Activated T-cell treated with anti-CD3 and anti-CD28 coated beads for 4 hours (primary cell): Measurements from ENCODE around the gene GPC4.

Experiments
- DNase-seq: peaks from one replicate; pipeline ENCODE4 v3.0.0-alpha.2; 2020

GPC4 gene

DNA sequence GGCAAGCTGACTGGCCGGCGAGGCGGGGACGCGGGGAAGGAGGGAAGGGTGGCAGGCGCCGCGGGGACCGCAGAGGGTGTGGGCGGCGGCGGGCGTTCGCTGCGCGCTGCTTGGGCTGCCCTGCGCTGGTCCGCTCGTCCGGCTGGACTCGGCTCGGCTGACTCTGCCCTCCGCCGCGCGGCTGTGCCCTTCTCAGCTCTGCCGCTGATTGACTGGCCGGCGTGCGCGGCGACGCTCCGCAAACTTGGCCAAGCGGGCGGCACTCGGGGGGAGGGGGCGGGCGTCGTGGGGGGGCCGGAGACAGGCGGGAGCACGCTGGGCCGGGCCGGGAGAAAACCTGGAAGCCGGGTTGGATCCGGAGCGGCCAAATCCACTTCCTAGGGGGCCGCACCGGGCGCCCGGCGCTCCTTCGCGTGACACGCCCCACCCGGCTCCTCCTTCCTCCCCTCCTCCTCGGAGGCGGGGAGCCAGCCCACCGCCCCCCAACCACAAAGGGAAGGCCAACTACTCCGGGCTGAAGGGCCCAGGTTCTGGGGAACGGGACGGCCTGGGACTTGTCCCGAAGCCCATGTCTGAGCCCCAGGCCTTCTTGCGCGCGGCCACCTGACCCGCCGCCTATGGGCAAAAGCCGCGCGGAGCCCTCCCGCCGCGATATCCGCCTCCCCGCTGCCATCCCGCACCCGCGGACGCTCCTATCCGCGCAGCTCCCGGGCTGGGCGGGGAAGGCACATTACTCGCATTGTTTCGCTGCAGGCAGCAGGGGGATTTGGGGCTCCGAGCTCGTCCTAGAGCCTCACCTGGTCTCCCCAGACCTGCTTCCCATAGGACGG, at the start of gene GPC4:
Gene GPC4 (minus strand): TSS at position 214 of the 830 bp plus-strand sequence. CDS start 524 bp downstream, outside the sequence.
- no peak for DNase-seq

DNA sequence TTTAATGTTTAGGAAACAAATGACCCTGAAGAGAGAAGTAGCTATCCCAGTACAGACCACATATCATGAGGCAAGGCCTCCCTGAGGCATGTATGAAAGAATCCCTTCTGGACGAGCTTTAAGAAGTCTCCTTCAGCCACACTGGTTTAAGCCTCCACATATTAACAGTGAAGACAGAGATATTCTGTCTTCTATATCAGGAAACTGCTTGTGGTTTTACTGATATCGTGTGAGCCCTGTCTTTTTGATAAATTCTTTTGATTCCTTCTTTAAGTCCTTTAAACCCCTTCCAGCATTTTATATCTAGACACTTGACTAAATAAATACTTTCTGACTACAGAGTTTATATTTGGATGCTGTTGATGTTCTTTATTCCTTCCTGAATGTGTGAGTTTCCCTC, 45.9 kb upstream of the GPC4 start:
- no peak for DNase-seq

DNA sequence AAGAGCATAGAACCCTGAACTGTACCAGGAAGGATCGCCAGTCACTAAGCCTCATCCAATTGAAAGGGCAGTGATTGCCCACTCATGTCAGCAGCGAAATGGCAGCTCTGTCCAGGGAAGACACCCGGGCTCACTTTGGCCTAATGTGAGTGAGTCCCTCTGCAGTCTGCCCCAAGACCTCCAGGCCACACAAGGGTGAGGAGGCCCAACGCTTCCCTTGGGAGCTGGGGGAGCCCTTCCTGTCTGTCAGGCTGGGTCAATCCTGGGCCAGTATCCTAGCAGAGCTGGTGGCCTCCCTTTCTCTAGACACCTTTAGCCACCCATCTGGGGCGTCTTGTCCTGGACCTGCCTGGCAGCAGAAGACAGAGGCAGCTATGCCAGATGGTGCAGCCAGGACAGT, 39.6 kb upstream of the GPC4 start:
- DNase-seq: no peak

DNA sequence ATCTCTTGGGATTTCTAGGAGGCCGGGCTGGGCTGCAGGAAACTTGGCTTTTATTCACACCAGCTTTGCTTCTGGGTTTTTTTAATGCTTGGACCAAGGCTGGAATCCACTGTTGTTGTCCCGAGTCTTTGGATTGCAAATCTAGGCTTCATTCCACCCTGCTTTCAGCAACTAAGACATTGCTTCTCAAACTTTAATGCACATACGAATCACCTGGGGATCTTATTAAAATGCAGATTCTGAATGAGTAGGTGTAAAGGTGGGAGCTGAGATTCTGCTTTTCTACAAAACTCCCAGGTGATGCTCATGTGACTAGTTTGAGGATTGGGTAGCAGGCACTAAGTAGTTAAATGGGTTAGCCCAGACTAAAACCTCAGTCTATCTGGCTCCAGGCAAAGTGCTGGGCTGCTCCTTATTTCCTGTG, 39.2 kb upstream of the GPC4 start:
- no peak for DNase-seq

DNA sequence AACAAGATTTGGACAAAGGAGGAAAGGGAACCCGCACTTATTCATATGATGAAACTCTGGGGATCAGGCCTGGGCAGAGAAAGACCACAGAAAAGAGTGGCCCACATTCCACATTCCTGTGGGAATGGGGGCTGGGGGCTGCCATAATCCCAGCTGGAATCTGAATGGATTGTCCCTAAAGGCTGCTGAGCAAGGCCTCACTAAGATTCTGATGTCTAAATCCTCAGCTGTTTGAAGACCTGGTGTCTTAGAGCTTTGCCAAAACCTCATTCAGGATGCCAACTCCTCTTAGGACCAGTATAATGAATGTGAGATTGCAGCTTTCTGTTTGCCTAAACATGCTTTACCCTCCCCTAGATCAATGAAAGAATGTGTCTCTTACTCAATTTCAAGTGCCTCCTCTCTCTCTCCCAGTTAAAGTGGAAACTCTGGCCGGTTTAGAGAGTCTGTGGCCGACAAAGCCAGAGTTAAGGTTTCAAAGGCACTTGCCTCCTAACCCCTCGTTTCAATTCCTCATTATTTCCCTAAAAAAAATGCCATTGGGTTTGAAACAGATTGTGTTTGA, 33.3 kb upstream of the GPC4 start:
- DNase-seq: no peak

DNA sequence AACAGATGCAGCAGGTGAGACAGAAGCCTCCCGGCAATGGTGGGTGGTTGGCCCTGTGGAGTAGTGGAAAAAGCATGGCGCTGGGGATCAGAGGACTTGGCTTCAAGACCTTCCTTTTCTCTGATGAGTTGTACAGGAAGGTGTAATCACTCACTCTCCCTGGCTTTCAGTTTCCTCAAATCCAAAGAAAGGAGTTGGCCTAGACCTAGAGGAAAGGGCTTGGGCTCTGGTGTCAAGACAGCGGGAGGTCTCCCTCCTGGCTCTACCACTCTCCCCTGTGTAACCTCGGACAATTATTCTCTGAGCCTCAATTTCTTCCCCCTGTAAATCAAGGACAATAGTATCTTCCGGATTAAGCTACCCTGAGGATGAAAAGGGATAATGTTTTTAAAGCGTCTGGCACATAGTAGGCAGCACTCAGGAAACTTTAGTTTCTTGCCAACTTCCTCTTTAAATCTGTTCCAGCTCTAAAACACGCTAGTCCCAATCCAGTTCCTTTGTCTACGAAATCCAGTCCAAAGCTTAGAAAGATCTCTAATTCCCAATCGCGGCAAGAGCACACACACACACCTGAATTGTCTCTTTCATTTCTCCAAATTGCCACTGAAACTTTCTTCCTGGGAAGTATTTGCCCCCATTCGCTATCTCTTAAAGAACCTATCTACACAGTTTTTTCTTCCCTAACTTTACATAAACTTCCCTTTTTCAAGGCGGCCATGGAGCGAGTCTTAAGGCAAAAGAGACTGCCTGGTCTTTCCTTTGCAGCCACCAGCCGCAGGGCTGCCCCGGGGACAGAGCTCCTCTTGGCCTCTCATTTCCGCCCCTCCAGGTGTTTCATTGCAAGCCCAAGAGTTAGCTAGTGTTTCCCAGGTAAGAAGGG, 29.9 kb upstream of the GPC4 start:
- DNase-seq: no peak

DNA sequence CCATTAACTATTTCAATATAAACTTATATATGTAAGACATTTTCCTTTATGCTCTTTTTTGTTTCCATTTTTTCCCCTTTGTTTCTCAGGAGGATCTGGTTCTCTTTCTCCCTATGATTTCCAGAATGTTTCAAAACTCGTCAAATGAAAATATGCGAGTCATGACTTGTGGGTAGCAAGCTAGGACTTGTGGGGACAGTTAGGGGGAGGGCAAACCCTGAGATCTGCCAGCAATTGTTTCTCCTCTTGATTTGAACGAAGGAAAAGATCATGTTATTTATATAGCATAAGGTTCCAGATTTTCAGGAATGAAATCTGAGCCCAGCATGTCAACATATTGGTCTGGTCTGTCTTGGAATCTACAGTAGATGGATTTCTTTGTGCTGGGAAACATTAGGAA, 28.9 kb upstream of the GPC4 start:
- DNase-seq: no peak

DNA sequence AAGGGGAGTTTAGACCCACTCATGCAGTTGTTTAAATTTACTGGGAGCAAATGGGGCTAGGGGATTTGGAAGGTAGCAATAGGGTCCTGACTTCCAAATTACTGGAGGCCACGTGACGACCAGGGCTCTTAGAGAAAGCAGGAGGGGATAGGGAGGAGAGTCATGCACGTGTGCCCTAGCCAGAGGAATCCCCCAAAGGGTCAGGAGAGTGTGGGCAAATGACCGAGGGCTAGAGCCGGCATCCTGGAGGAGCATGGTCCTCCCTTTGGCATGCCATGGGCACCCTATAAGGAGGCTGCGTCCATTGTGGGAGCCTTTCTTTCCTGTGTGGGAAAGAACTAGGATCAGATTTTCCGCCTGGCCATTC, 25.5 kb upstream of the GPC4 start:
- no peak for DNase-seq

DNA sequence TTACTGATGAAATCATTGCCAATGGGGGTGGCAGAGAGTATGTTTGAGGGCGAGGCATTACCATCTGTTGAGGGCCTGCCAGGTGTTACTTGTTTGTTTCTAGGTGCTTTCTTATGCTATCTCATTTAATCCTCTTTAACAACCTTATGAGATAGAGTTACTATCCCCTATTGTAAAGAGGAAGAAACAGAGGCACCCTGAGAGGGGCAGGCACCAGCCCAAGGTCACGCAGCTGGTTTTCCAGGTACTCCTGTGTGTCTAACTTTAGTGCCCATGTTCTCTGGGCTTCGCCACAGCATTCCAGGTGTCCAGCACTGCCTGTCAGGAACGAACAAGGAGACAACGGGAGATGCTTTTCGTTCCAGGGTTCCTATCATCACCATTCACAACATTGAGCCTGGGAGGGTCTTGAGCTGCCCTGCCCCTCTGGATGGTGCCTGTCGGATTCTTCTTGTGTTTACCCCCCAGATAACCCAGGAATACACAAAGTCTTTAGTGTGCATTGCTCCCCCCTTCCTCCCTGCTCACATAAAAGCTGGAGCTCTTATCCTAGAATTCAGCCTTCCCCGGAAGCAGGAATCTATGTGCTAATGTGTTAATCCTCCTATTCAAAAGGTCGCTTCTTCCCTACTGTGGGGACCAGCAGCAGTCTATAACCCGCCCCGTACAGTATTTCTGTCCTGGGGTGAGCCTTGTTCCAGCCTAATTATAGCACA, 24.9 kb upstream of the GPC4 start:
- no peak for DNase-seq

DNA sequence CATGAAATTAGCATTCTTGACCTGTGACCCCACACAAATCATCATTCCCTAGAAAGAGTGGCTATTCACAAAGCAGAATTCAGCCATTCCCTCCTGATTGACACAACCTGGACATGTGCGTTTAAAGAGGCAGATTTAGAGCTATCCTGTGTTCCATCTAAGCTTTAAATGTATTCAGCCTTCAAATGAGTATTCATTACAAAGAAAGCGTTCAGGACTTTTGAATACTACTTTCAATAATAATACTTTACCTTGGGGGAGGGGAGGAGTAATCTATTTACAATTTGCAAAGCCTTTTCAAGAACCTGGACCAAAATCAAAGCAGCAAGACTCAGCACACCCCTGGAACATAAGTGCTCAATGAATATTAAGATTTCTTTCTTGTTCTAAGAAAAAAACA, 22.5 kb upstream of the GPC4 start:
- DNase-seq: no peak

DNA sequence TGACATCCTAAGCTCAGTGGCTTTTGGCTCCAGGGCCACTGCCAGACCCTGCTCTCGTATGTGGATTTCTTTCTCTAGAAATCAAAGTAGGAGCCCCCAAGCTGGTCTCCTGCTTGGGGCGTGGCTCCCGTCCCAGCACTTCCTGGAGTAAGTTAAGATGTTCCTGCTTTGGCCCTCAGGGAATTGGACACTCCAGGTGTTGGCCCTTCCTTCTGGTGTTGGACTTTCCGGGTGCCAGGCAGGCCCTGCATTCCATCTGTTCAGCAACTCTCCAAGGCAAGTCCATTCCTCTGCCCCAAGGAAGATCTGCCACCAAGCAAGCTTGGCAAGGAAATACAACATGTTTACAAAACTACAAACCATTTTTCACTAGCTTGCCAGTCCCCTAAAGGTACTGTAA, 22.1 kb upstream of the GPC4 start:
- DNase-seq: no peak

DNA sequence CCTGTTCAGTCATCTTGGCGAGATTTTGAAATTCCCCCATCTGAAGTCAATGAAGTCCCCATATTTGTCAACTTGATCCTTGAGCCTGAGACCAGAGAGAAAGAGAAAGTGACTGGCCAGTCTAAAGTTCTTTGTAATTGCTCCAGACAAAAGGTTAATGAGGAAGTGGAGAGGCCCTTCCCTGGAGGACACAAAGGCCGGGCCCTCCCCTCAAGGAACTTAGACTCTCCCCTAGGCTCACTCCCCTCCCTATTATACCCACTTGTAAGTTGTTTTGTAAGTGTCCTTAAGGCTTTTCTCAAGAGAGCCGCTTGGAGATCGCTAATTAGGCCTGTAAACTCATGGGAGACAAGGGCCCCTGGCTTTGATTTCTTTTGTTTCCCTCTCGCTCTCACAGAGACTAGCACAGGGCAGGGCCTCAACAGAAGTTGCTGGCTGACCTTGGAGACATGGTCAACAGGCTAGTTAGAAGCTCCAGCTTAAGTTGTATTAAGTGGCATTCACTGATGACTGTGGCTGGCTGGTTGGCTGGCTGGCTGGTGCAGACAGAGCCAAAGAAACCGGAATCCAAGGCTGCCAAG, 20.3 kb upstream of the GPC4 start:
- no peak for DNase-seq

DNA sequence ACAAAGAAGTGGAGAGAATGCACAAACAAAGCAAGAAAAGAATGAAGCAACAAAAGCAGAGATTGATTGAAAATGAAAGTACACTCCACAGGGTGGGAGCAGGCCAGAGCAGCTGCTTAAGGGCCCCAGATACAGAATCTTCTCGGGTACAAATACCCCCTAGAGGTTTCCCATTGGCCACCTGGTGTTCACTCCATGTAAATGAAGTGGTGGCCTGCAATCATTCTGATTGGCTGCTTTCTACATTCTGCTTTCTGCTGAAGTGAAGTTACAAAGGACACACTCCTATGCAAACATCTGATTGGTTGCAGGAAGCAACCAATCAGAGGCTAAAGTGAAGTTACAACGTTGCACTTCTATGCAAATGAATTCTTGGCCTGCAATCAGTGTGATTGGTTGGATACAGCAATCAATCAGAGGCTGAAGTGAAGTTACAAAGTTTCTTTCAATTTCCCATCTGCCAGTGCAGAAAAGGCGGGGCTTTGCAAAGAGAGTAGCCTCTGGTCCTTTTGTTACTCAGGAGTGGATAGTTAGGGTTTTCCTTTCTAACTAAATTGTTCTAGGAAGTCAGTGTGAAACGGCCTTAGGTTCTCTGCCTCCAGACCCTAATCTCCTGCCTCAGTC, 19.0 kb upstream of the GPC4 start:
- no peak for DNase-seq

DNA sequence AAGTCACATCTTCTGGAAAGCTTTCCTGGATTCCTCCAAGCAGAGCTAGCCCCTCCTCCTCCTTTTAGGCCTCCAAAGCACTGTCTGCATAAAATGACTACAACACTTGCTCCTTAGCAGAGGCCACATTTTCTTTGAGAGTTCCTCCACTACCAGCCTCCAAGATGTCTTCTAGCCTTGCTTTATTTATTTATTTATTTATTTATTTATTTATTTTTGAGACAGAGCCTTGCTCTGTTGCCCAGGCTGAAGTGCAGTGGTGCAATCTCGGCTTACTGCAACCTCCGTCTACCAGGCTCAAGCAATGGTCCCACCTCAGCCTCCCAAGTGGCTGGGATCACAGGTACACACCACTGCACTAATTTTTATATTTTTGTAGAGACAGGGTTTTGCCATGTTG, 4.6 kb upstream of the GPC4 start:
- no peak for DNase-seq

DNA sequence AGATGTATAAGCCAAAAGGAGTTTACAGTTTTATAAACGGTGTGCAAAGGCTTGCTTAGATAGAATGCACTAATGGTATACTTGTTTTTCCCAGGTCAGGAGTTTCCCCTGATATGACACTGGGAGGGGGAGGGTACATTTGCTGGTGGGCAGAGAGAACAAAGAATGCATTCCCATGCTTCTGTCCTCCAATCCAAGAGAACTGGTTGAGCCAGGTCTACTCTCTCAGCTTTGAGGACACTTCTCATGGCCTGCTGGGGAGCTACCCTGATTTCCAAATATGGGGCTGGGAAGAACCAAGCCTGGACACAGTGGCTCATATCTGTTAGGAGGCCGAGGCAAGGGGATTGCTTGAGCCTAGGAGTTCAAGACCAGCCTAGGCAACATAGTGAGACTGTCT, 3.3 kb upstream of the GPC4 start:
- DNase-seq: no peak

DNA sequence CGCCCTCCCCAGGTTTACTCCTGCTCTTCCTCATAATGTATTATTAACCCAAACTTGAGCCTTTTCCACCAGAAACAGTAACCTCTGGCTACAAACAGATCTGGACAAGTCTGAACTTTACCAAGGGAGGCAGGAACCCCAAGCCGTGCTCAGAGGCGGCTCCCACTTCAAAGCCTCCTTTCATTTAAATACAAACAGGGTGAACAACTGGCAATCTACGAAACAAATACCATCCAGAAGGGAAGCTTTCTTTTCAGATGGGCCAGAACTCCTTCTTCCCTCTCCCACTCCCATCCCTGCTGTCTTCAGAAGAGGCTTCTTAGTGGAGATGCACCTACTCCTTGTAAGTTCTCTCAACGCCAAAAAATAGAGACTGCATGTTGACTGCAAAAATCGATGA, 2.1 kb upstream of the GPC4 start:
- DNase-seq: no peak

DNA sequence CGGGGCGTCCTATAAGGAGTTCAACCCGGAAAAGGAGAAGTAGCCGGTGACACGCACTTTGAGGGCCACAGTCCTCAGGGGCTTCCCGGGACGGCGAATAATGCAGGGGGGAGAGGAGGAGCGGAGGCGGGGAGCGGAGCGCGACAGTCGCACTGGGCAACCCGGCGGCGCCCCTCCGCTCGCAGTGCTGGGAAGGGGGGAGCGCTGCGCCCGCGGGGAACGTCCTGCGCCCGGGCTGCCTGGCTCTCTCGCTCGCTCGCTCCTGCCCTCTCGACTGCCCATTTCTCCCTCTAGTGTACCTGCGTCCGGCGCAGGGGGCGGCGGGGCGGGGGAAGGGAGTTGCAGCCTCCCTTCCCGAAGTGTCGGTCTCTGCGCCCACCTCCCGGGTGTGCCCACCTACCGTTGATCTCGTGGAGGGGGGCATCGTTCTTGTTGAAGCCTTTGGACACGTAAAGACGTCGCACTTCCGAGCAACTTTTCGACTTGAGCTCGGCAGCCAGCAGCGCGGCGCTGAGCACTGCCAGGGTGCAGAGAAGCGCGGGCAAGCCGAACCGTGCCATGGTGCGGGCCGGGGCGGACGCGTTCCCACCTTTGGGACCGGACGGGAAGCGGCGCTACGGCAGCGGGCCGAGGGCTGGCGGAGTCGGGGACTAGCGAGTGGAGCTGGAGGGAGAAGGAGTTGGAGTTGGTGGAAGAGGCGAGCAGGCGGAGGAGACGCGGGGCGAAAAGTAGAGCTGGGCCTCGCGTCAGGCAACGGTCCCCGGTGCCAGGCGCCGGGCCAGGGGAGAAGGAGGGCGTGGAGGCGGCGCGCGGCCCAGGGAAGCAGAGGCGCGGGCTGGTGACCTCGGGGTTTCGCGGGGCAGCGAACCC, 648 bp downstream of the GPC4 start:
- no peak for DNase-seq

DNA sequence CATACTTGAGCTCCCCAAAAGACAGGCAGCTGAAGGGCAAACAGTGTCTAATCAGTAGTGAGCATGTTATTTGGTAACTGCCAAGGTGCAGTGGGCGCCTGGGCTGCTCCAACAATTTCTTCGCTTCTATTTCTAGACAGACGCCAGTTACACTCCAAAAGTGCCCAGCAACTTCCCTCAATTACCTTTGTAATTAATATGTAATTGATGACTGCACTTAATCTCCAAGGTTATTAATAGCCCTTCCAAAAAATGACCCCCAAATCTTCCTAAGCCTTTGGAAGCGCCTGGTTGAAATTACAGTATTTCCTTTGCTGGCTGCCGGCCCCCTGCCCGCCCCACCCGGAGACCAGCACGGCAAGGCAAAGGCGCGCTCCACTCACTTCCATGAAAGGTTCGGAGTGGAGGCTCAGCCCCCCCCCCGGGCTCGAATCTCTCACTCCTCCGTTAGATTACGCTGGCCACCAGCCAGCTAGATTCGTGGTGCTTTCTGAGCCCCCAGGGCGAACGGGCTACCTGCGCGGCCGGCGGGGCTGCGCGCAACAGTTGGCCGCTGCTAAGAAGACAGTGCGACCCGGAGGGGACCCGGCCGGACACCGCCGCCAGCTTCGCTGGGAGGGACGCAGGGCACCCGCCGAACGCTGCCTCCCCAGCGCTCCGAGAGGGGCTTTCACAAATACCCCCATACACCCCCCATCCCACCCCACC, 1.9 kb downstream of the GPC4 start:
- no peak for DNase-seq

DNA sequence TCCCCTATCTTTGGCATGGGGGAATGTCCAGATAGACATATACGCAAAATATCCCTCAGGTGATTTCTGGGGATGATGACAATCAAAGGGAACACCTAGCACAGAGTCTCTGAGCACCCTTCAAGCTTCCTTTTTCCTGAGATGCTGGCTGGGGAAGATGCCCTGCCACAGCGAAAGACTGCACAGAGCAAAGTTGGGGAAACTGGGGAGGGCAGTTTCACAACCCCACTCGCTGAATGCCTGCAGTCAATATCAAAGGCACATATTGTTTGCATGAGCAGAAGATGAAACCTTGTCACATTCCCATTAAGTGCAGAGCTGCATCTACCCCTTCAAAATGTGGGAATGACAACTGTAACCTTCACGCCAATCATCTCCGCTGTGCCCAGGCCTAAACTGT, 2.6 kb downstream of the GPC4 start:
- DNase-seq: no peak

DNA sequence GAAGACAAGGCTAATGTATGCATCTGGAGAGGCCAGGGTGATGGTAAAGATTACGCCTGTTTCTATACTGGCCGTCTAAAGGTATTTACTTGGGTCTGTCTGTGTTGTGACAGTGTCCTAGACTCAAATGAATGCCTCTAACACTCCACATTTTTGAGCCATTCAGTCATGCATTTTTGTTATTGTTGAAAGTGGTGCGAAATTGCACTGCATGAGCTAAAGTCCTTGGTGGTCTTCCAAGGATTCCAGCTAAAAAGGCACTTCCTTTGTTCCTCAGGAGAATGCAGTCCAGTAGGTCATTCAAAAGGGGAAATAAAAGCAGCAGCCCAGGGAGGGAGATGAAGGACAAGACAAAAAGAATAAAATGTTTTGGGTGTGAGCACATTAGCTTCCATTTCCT, 3.0 kb downstream of the GPC4 start:
- DNase-seq: no peak

DNA sequence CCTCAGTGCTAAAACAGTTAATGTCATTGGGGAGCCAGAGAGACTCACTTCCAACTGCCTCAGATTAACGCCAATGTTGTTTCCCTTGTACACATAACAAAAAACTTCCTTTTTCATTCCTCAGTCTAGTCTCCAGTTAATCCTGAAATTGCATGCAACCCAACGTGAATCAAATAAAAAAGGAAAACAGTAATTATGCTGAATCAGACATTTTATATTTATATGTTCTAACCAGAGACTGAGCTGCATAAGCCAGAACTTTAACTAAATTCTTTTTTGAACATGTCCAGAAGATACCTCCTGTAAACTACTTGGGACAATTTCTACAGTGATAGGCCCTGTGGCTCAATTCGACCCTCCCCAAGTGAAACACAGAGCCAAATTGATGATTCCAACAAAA, 4.7 kb downstream of the GPC4 start:
- DNase-seq: no peak
